SK-N-SH (cell line): Measurements from ENCODE around the gene QRICH2. TPM values are rescaled to one million over a fixed set of nuclear protein-coding genes. Genes with fewer than 3 reads are reported as not detected.

Experiments
- CTCF ChIA-PET: fragments of 300-600, 350-600 bp; formaldehyde crosslinking; extraction: SDS; loops from one replicate; lab custom pipeline; 2021; lab: Yijun Ruan, JAX
- POLR2A ChIA-PET: fragments of 350-600 bp; sonication (Branson Sonifier 250); formaldehyde crosslinking; extraction: SDS; loops from one replicate; lab custom pipeline; 2020; ENCODE audit warnings: antibody characterized with exemption, inconsistent platforms; lab: Yijun Ruan, JAX
- DNase-seq: peaks from one replicate; pipeline ENCODE4 v3.0.0; 2012
- H2AFZ ChIP-seq: fragments of 200-600 bp; sonication (generic); 2 replicates; pipeline ENCODE4 v1.8.1; 2016; ENCODE audit warnings: antibody characterized with exemption, mild to moderate bottlenecking, low read depth
- H3F3A ChIP-seq: fragments of 200-600 bp; sonication (generic); replicated peaks from 2 replicates; pipeline ENCODE3; 2016; ENCODE audit warnings: antibody characterized with exemption, mild to moderate bottlenecking; ENCODE audit not compliant: insufficient read depth
- H3K27ac ChIP-seq, 2 experiments: fragments of 200-500 bp in 1 of 2; fragments of 200-600 bp in 1 of 2; sonication (Bioruptor generic) in 1 of 2; sonication (generic), shearing (Covaris generic) in 1 of 2; 2 replicates each; pipeline versions ENCODE4 v1.5.1 to v1.6.1; 2014 to 2016; ENCODE audit warnings: low read depth in 2 of 2, inconsistent platforms in 1 of 2, low read length in 1 of 2, mild to moderate bottlenecking in 1 of 2, mixed read lengths in 1 of 2
- H3K27me3 ChIP-seq: fragments of 200-600 bp; sonication (generic), shearing (Covaris generic); 2 replicates; pipeline ENCODE4 v1.6.1; 2016; ENCODE audit warnings: mixed run types; ENCODE audit not compliant: insufficient read depth
- H3K36me3 ChIP-seq, 2 experiments: fragments of 200-500 bp in 1 of 2; fragments of 200-600 bp in 1 of 2; sonication (Bioruptor generic) in 1 of 2; sonication (generic) in 1 of 2; replicated peaks in 1 of 2; 2 replicates each; pipeline versions ENCODE3 to v1.5.1; 2014 to 2016; ENCODE audit warnings: low read length in 1 of 2, mild to moderate bottlenecking in 1 of 2; ENCODE audit not compliant: insufficient read depth in 2 of 2, control insufficient read depth in 1 of 2
- H3K4me1 ChIP-seq, 2 experiments: fragments of 200-500 bp in 1 of 2; fragments of 200-600 bp in 1 of 2; sonication (Bioruptor generic) in 1 of 2; sonication (generic), shearing (Covaris generic) in 1 of 2; 2 replicates each; pipeline versions ENCODE4 v1.5.1 to v1.6.1; 2014 to 2016; ENCODE audit warnings: low read depth in 1 of 2, low read length in 1 of 2, mixed run types in 1 of 2; ENCODE audit not compliant: insufficient read depth in 2 of 2, control insufficient read depth in 1 of 2
- H3K4me2 ChIP-seq: fragments of 200-600 bp; sonication (generic), shearing (Covaris generic); 2 replicates; pipeline ENCODE4 v1.6.1; 2017; ENCODE audit warnings: mixed run types
- H3K4me3 ChIP-seq, 2 experiments: fragments of 200-500 bp in 1 of 2; fragments of 200-600 bp in 1 of 2; sonication (Bioruptor generic) in 1 of 2; sonication (generic), shearing (Covaris generic) in 1 of 2; 2 replicates each; pipeline versions ENCODE4 v1.5.1 to v1.8.1; 2014 to 2016; ENCODE audit warnings: low read depth in 2 of 2, inconsistent platforms in 1 of 2, low read length in 1 of 2, mild to moderate bottlenecking in 1 of 2, mixed read lengths in 1 of 2, moderate library complexity in 1 of 2
- H3K79me2 ChIP-seq: fragments of 200-600 bp; sonication (generic); 2 replicates; pipeline ENCODE4 v1.8.1; 2017; ENCODE audit warnings: mild to moderate bottlenecking; ENCODE audit not compliant: insufficient read depth
- H3K9ac ChIP-seq: fragments of 200-600 bp; sonication (generic); 2 replicates; pipeline ENCODE4 v1.6.1; 2017; ENCODE audit warnings: mixed run types
- H3K9me2 ChIP-seq: fragments of 200-600 bp; sonication (generic); 2 replicates; pipeline ENCODE4 v1.6.1; 2017; ENCODE audit warnings: mixed run types
- H3K9me3 ChIP-seq: fragments of 200-600 bp; sonication (generic); 2 replicates; pipeline ENCODE4 v1.6.1; 2017; ENCODE audit warnings: mixed run types, mild to moderate bottlenecking, moderate library complexity
- H4K20me1 ChIP-seq: fragments of 200-600 bp; sonication (generic); 2 replicates; pipeline ENCODE4 v1.6.1; 2017; ENCODE audit warnings: mild to moderate bottlenecking, mixed run types; ENCODE audit not compliant: insufficient read depth
- ELF1 ChIP-seq: IDR thresholded peaks from 2 replicates; pipeline ENCODE4 v1.4.0; 2012
- EZH2phosphoT487 ChIP-seq: fragments of 200-600 bp; sonication (generic); IDR thresholded peaks from 2 replicates; pipeline ENCODE4 v1.6.1; 2017; ENCODE audit warnings: low read depth, mixed run types, mild to moderate bottlenecking, antibody characterized with exemption, moderate library complexity, borderline replicate concordance
- FOSL2 ChIP-seq: IDR thresholded peaks from 2 replicates; pipeline ENCODE4 v1.4.0; 2012; ENCODE audit warnings: low read depth, mild to moderate bottlenecking, moderate library complexity, borderline replicate concordance
- FOXJ3 ChIP-seq: sonication (generic); formaldehyde crosslinking; IDR thresholded peaks from 2 replicates; pipeline ENCODE4 v1.5.1; 2020; ENCODE audit warnings: mild to moderate bottlenecking, missing genetic modification reagents
- GATA2 ChIP-seq: sonication (generic); formaldehyde crosslinking; IDR thresholded peaks from 2 replicates; pipeline ENCODE4 v1.5.0; 2020; ENCODE audit warnings: mild to moderate bottlenecking, missing genetic modification reagents
- MAX ChIP-seq: IDR thresholded peaks from 2 replicates; pipeline ENCODE4 v1.4.0; 2012; ENCODE audit warnings: low read depth
- MXI1 ChIP-seq: IDR thresholded peaks from 2 replicates; pipeline ENCODE4 v1.6.1; 2012; ENCODE audit warnings: mild to moderate bottlenecking, low read depth, low read length, improper control_type of control experiment
- NFIC ChIP-seq: IDR thresholded peaks from 2 replicates; pipeline ENCODE4 v1.4.0; 2012; ENCODE audit warnings: borderline replicate concordance
- POLR2AphosphoS5 ChIP-seq: IDR thresholded peaks from 2 replicates; pipeline ENCODE4 v1.6.1; 2012; ENCODE audit warnings: low read depth, low read length
- RAD21 ChIP-seq: IDR thresholded peaks from 2 replicates; pipeline ENCODE4 v1.6.1; 2012; ENCODE audit warnings: mild to moderate bottlenecking, low read length
- REST ChIP-seq: IDR thresholded peaks from 2 replicates; pipeline ENCODE4 v1.6.1; 2012; ENCODE audit warnings: mild to moderate bottlenecking, low read depth, low read length, moderate library complexity
- RXRA ChIP-seq: IDR thresholded peaks from 2 replicates; pipeline ENCODE4 v1.4.0; 2012; ENCODE audit warnings: low read depth, mild to moderate bottlenecking, borderline replicate concordance
- SIN3A ChIP-seq: IDR thresholded peaks from 2 replicates; pipeline ENCODE4 v1.6.1; 2012; ENCODE audit warnings: low read depth, mild to moderate bottlenecking, low read length, moderate library complexity, borderline replicate concordance
- TAF1 ChIP-seq: IDR thresholded peaks from 2 replicates; pipeline ENCODE4 v1.6.1; 2012; ENCODE audit warnings: low read depth, mild to moderate bottlenecking, low read length, moderate library complexity, borderline replicate concordance
- TEAD4 ChIP-seq: IDR thresholded peaks from 2 replicates; pipeline ENCODE4 v1.4.0; 2012; ENCODE audit warnings: mild to moderate bottlenecking, borderline replicate concordance; ENCODE audit not compliant: insufficient read depth
- USF1 ChIP-seq: IDR thresholded peaks from 2 replicates; pipeline ENCODE4 v1.4.0; 2012; ENCODE audit warnings: low read depth, borderline replicate concordance
- USF2 ChIP-seq: fragments of 150-350 bp; IDR thresholded peaks from 2 replicates; pipeline ENCODE4 v1.6.1; 2017; ENCODE audit warnings: antibody characterized with exemption, low read length, low read depth, borderline replicate concordance
- YY1 ChIP-seq: IDR thresholded peaks from 2 replicates; pipeline ENCODE4 v1.4.0; 2012; ENCODE audit warnings: low read depth, mild to moderate bottlenecking
- ZBTB33 ChIP-seq: IDR thresholded peaks from 2 replicates; pipeline ENCODE4 v1.4.0; 2012; ENCODE audit warnings: low read depth, borderline replicate concordance
- WGBS: methylation state at CpG from one replicate; pipeline ENCODE4 v1.1.6; 2017; ENCODE audit warnings: low lambda C conversion rate; 5-methylcytosine and 5-hydroxymethylcytosine counted together
- polyA plus RNA-seq, 3 experiments: library from polyadenylated mRNA; depleted of rRNA; stranded (reverse); fragments of >200 nt; gene quantifications; 2 replicates each; pipeline ENCODE4 v1.2.3, GENCODE V29; 2012

Gene QRICH2
- polyA plus RNA-seq, 1 of the 3 experiments (the other 2 are of a cell fraction) = 6.2 TPM

GRCh38 chr17:76270770-76271668, 37.1 kb downstream of the QRICH2 start (continued):
- TF ChIP-seq SIN3A (no peak), TAF1 (no peak), RXRA (no peak), GATA2 (CRISPR knock-in tag) (no peak), ELF1 (no peak), USF2 (no peak)

- 93% methylated on average over 26 of the region's 26 CpGs for WGBS
- POLR2A ChIA-PET = interaction anchor here (0.6 kb wide), 1 partner anchor 163 kb away, joined by 3 read pairs; no protein-coding TSS in a partner anchor
Measured at GRCh38 chr17:76270127-76270592, 37.9 kb downstream of the QRICH2 start.

More at GRCh38 chr17:76270127-76270592, 37.9 kb downstream of the QRICH2 start:
- Histone ChIP-seq H3K9me3 (no peaks in the 10 kb centered on the region), H4K20me1 (peaks cover 13% of the 10 kb centered on the region; the same call in 1 of the 2 replicates), H3F3A (peaks cover 9% of the 10 kb centered on the region), H3K27ac (no peak overlapping the region), H3K27me3 (no peaks in the 10 kb centered on the region), H3K9ac (no peak overlapping the region), H3K36me3 (peaks cover 8 to 23% of the 10 kb centered on the region in 2 experiments), H3K4me2 (no peak overlapping the region), H2AFZ (no peak overlapping the region), H3K79me2 (peaks cover 57% of the 10 kb centered on the region), H3K4me1 (peaks cover 19% of the 10 kb centered on the region in 2 experiments; a peak in 3 of 4 replicates), H3K4me3 (no peak overlapping the region), H3K9me2 (no peaks in the 10 kb centered on the region)
- peak; percentile 47 for DNase-seq
- no peak for TF ChIP-seq EZH2phosphoT487
- no peak for TF ChIP-seq NFIC
- no peak for TF ChIP-seq FOSL2
- TF ChIP-seq RXRA = no peak
- TF ChIP-seq YY1 = no peak
- no peak for TF ChIP-seq TEAD4
- TF ChIP-seq POLR2AphosphoS5 = no peak
- no peak for TF ChIP-seq MXI1
- no peak for TF ChIP-seq ZBTB33
- TF ChIP-seq RAD21 = no peak
- no peak for TF ChIP-seq FOXJ3 (CRISPR knock-in tag)
- TF ChIP-seq SIN3A = no peak
- no peak for TF ChIP-seq USF1
- no peak for TF ChIP-seq MAX
- TF ChIP-seq REST = no peak
- CTCF ChIA-PET = interaction anchor here (2.2 to 7.0 kb wide), 3 partner anchors 10 to 149 kb away, joined by 8 to 130 read pairs (median 15); no protein-coding TSS in a partner anchor
